ENCODE data around the gene GPRC6A.

Gene GPRC6A

DNA sequence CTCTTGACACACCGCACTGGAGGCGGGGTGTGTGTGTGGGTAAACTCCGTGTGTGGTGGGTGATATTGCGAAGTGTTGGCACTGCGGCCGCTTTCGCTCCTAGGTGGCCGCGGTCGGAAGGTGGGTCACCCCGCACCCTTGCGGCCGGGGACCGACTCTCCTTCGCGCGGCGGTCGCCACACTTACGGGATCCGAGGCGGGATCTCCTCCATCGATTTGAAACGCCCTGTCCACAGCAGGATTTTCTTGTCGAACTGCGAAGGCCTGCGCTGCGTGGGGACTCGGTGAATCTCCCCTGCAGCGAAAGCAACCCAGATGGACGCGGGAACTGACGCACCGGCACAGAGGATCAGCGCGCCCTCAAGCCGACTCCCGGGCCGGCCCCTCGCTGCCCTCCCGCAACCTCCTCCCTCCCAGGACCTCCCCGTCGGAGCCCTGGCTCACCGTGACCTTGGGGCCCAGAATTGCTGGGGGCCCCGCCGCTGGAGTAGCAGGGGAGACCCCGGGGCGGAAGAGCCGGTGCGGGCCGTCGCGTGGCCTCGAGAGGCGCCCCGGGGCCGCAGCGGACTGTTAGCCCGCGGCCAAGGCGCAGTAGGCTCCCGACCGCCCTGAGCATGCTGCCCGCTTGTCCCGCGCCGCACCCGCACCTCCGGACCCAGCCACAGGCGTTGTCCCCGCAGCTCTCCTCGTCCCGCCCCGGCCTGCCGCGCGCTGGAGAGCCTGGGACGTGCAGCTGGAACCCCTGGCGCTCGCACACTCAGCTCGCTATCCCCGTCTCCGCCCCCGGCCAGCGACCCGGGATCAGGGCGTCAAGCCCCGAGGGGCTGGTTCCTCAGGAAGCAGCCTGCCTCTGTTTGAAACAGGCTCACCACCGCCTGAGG is 63.7 kb downstream of the GPRC6A start, which contains the start of gene FAM162B:
FAM162B (minus strand) TSS at position 759 of the 881 bp plus-strand sequence; CDS start at position 616, 143 bp downstream.
- peaks cover 0 to 10% of the 10 kb centered on the region in 2 experiments for H3K4me1 ChIP-seq (ENCODE audit: control insufficient read depth in 1 of 2, insufficient read depth in 1 of 2, low read depth in 1 of 2, low read length in 1 of 2)
- no peak within 1 kb of the TSS for H3K27ac ChIP-seq
- H3K4me3 ChIP-seq (ENCODE audit: low read depth in 1 of 2, low read length in 1 of 2), result no peak within 1 kb of the TSS
- no peaks in the 10 kb centered on the region for H3K9me3 ChIP-seq
- peaks cover 100% of the 10 kb centered on the region for H3K27me3 ChIP-seq
- TF ChIP-seq, protein P1, sequence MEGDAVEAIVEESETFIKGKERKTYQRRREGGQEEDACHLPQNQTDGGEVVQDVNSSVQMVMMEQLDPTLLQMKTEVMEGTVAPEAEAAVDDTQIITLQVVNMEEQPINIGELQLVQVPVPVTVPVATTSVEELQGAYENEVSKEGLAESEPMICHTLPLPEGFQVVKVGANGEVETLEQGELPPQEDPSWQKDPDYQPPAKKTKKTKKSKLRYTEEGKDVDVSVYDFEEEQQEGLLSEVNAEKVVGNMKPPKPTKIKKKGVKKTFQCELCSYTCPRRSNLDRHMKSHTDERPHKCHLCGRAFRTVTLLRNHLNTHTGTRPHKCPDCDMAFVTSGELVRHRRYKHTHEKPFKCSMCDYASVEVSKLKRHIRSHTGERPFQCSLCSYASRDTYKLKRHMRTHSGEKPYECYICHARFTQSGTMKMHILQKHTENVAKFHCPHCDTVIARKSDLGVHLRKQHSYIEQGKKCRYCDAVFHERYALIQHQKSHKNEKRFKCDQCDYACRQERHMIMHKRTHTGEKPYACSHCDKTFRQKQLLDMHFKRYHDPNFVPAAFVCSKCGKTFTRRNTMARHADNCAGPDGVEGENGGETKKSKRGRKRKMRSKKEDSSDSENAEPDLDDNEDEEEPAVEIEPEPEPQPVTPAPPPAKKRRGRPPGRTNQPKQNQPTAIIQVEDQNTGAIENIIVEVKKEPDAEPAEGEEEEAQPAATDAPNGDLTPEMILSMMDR (IDR thresholded peaks at IDR 0.05), result no peak
- H3K36me3 ChIP-seq, result no peaks in the 10 kb centered on the region

DNA sequence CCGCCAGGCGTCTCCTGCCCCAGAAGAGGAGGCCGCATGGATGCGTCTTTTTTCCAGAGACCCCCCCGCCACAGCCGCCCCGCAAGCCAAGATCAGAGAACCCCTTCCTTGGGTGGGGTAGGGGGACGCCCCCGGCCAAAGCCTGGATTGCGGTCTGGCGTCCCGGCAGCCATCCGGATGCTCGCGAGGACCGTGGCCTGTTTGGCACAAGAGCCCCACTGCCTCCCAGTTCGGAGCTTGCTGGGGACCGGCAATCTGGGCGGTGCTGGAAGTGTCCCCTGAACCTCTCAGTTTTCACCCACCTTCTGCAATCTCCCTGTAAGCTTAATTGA is 64.3 kb downstream of the GPRC6A start:
- no peak overlapping the region for H3K27ac ChIP-seq
- H3K36me3 ChIP-seq, result no peaks in the 10 kb centered on the region
- peaks cover 100% of the 10 kb centered on the region for H3K27me3 ChIP-seq
- H3K9me3 ChIP-seq, result no peaks in the 10 kb centered on the region
- TF ChIP-seq, protein P1 (IDR thresholded peaks at IDR 0.05), result no peak
- H3K4me1 ChIP-seq (ENCODE audit: control insufficient read depth in 1 of 2, insufficient read depth in 1 of 2, low read depth in 1 of 2, low read length in 1 of 2), result peaks cover 0 to 10% of the 10 kb centered on the region in 2 experiments
- no peak overlapping the region for H3K4me3 ChIP-seq (ENCODE audit: low read depth in 1 of 2, low read length in 1 of 2)

DNA sequence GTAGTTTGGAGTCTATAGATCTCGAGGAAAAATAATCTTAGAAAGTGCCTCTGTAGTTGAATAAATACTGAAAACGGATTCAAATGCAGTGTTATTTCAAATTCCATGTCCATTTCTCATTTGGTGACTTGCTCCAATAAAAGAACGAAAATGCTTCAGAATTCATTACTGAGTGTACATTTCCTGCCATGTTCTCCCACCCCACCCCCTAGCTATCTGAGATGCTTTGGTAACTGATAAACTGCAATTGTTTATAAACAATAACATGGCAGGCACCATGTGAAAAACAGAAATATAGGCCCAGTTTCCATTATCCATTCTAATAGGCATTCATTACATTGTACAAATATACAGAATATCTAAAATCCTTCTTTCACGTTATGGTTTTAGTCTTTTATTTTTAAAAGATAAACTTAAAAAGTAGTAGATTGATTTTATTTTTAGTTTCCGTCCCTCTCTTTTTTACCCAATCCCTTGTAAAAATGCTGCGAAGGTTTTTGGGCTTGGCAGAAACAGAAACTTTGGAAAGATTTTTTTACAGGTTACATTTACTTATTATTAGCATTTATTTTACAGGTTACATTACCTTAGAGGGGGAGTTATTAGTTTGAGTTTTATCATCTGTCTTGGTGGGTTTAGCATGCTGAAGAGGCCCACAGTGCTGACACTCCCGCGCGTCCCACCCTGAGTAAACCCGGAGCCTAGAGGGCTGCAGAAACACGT is 64.8 kb downstream of the GPRC6A start:
- Histone ChIP-seq H3K27ac (no peak overlapping the region), H3K27me3 (peaks cover 98% of the 10 kb centered on the region), H3K4me3 (ENCODE audit: low read depth in 1 of 2, low read length in 1 of 2) (no peak overlapping the region), H3K4me1 (ENCODE audit: control insufficient read depth in 1 of 2, insufficient read depth in 1 of 2, low read depth in 1 of 2, low read length in 1 of 2) (peaks cover 0 to 10% of the 10 kb centered on the region in 2 experiments), H3K36me3 (no peaks in the 10 kb centered on the region), H3K9me3 (no peaks in the 10 kb centered on the region)
- TF ChIP-seq, protein P1 (IDR thresholded peaks at IDR 0.05), result no peak

DNA sequence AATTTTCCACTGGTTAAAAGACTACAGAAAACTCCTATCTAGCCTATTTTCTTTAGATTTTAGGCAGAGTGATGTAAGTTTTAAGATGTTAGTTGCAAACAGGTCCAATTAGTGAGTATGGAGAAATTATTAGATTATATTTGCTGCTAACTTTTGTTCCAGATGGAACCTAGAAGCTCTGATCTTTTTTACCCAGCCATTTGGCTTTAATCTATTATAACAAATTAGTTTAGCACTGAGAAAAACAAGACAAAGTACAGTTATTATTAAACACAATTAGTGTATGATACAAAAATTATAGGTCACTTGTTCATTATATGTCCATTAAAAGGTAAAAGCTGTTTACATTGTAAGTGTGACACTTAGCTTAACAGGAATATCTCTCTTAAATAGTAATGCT is 65.8 kb downstream of the GPRC6A start:
- Histone ChIP-seq H3K4me1 (ENCODE audit: control insufficient read depth in 1 of 2, insufficient read depth in 1 of 2, low read depth in 1 of 2, low read length in 1 of 2) (peaks cover 0 to 10% of the 10 kb centered on the region in 2 experiments), H3K27me3 (peaks cover 94% of the 10 kb centered on the region), H3K4me3 (ENCODE audit: low read depth in 1 of 2, low read length in 1 of 2) (no peak overlapping the region), H3K9me3 (no peaks in the 10 kb centered on the region), H3K36me3 (no peaks in the 10 kb centered on the region), H3K27ac (no peak overlapping the region)
- TF ChIP-seq, protein P1 (IDR thresholded peaks at IDR 0.05), result no peak

DNA sequence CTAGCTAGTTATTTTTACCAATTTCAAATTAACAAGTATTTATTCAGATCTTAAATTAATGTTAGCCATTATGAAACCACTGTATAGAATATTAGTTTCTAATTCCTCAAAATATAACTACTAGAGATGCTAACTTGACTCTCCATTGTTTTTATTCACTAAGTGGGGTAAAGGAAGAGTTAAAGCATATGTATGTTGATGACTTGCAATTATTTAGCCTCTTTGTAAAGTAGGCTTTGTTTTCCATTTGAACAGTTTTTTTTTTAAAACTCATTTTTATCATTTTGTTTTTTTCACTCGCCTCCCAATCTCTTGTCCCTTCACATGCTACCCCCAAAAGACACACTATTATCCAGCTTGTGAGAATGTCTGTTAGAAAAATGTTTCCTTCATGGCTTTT is 66.6 kb downstream of the GPRC6A start:
- Histone ChIP-seq H3K27me3 (peaks cover 94% of the 10 kb centered on the region), H3K9me3 (no peaks in the 10 kb centered on the region), H3K4me1 (ENCODE audit: control insufficient read depth in 1 of 2, insufficient read depth in 1 of 2, low read depth in 1 of 2, low read length in 1 of 2) (peaks cover 0 to 10% of the 10 kb centered on the region in 2 experiments), H3K4me3 (ENCODE audit: low read depth in 1 of 2, low read length in 1 of 2) (no peak overlapping the region), H3K36me3 (no peaks in the 10 kb centered on the region), H3K27ac (no peak overlapping the region)
- TF ChIP-seq, protein P1 (IDR thresholded peaks at IDR 0.05), result no peak

Data from neutrophil (primary cell).